ENCODE data around the gene WDR81. TPM values are rescaled to one million over a fixed set of nuclear protein-coding genes. Genes with fewer than 3 reads are reported as not detected.

WDR81 gene
- total RNA-seq, 1 experiment from 2014 or later: 17.3 TPM

DNA sequence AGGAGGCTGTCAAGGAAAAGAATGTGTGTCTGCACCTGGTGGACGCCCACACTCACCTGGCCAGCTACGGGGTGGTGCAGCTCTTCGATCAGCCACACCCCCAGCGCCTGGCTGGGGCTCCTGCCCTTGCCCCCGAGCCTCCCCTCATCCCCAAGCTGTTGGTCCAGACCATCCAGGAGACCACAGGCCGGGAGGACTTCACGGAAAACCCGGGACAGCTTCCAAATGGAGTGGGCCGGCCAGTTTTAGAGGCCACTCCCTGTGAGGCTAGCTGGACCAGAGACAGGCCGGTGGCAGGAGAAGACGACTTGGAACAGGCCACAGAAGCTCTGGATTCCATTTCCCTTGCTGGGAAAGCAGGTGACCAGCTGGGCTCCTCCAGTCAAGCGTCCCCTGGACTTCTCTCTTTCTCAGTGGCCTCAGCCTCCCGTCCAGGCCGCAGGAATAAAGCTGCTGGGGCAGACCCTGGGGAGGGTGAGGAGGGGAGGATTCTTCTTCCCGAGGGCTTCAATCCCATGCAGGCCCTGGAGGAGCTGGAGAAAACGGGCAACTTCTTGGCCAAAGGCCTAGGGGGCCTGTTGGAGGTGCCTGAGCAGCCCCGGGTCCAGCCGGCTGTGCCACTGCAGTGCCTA is 2.2 kb downstream of the WDR81 start:
- H3K9me2 ChIP-seq (ENCODE audit: insufficient read depth): no peaks in the 10 kb centered on the region
- H3K27me3 ChIP-seq (ENCODE audit: insufficient read depth, low read length): no peaks in the 10 kb centered on the region
- H3K79me2 ChIP-seq (ENCODE audit: insufficient read depth, low read length): peaks cover 3% of the 10 kb centered on the region; the same call in 1 of the 2 replicates
- intact Hi-C loops (cut with micrococcal nuclease): no loop called here
- ATAC-seq (no peak), DNase-seq (ENCODE audit: low read depth, low spot score) (no peak)
- H3K9me3 ChIP-seq (ENCODE audit: control insufficient read depth in 1 of 2, insufficient read depth in 1 of 2, low read depth in 1 of 2, low read length in 2 of 2): no peaks in the 10 kb centered on the region
- H3K27ac ChIP-seq (ENCODE audit: low read depth, low read length): no peak overlapping the region
- CTCF ChIA-PET: interaction anchor here (1.2 kb wide), 1 partner anchor 9 kb away, joined by 5 read pairs; no protein-coding TSS in a partner anchor
- H4K20me1 ChIP-seq (ENCODE audit: insufficient read depth): no peaks in the 10 kb centered on the region
- no peak overlapping the region for H3K4me3 ChIP-seq (replicated peaks in 1 of 2; ENCODE audit: low read depth in 1 of 2, low read length in 2 of 2)
- H3K4me1 ChIP-seq (ENCODE audit: control insufficient read depth in 1 of 2, insufficient read depth in 2 of 2, low read length in 2 of 2): peaks cover 15 to 46% of the 10 kb centered on the region in 2 experiments; a peak in 3 of 4 replicates
- H3K9ac ChIP-seq (ENCODE audit: low read length): no peak overlapping the region
- no peak overlapping the region for H3K4me2 ChIP-seq (ENCODE audit: low read length)
- H3K36me3 ChIP-seq (ENCODE audit: control insufficient read depth in 1 of 2, insufficient read depth in 2 of 2, low read length in 2 of 2): no peaks in the 10 kb centered on the region
- RAD21 ChIA-PET (ENCODE audit: low non-redundant PET in 1 of 2, low total read pairs in 2 of 2, uncharacterized antibody in 2 of 2, unreplicated experiment in 2 of 2): no interaction called here
- POLR2A ChIA-PET: interaction anchor here (0.6 kb wide), 1 partner anchor 11 kb away, joined by 3 read pairs; no protein-coding TSS in a partner anchor
- TF ChIP-seq SRF (IDR thresholded peaks at IDR 0.05; ENCODE audit: low read depth): no peak
- H2AFZ ChIP-seq (ENCODE audit: low read depth, low read length, poor library complexity, severe bottlenecking): no peak overlapping the region
- no TSS peak for BruUV-seq (replicated peaks)

GRCh38 chr17:1727258-1727789 is 2.8 kb downstream of the WDR81 start:
- ChIA-PET CTCF (interaction anchor here (1.2 kb wide), 1 partner anchor 10 kb away, joined by 5 read pairs; no protein-coding TSS in a partner anchor), RAD21 (ENCODE audit: low non-redundant PET in 1 of 2, low total read pairs in 2 of 2, uncharacterized antibody in 2 of 2, unreplicated experiment in 2 of 2) (no interaction called here), POLR2A (interaction anchor here (0.6 kb wide), 1 partner anchor 11 kb away, joined by 3 read pairs; no protein-coding TSS in a partner anchor)
- Histone ChIP-seq H3K9ac (ENCODE audit: low read length) (no peak overlapping the region), H2AFZ (ENCODE audit: low read depth, low read length, poor library complexity, severe bottlenecking) (no peak overlapping the region), H3K9me2 (ENCODE audit: insufficient read depth) (no peaks in the 10 kb centered on the region), H3K4me1 (ENCODE audit: control insufficient read depth in 1 of 2, insufficient read depth in 2 of 2, low read length in 2 of 2) (peaks cover 15 to 42% of the 10 kb centered on the region in 2 experiments; a peak in 3 of 4 replicates), H3K4me2 (ENCODE audit: low read length) (no peak overlapping the region), H3K27ac (ENCODE audit: low read depth, low read length) (no peak overlapping the region), H4K20me1 (ENCODE audit: insufficient read depth) (no peaks in the 10 kb centered on the region), H3K9me3 (ENCODE audit: control insufficient read depth in 1 of 2, insufficient read depth in 1 of 2, low read depth in 1 of 2, low read length in 2 of 2) (no peaks in the 10 kb centered on the region), H3K36me3 (ENCODE audit: control insufficient read depth in 1 of 2, insufficient read depth in 2 of 2, low read length in 2 of 2) (no peaks in the 10 kb centered on the region), H3K27me3 (ENCODE audit: insufficient read depth, low read length) (no peaks in the 10 kb centered on the region), H3K4me3 (replicated peaks in 1 of 2; ENCODE audit: low read depth in 1 of 2, low read length in 2 of 2) (no peak overlapping the region), H3K79me2 (ENCODE audit: insufficient read depth, low read length) (peaks cover 3% of the 10 kb centered on the region; the same call in 1 of the 2 replicates)
- DNase-seq (ENCODE audit: low read depth, low spot score) (no peak), ATAC-seq (no peak)
- BruUV-seq (replicated peaks): no TSS peak
- intact Hi-C loops (cut with micrococcal nuclease): no loop called here
- TF ChIP-seq YY1 (IDR thresholded peaks at IDR 0.05; ENCODE audit: extremely low read depth, insufficient replicate concordance, low read depth, low read length) (no peak), REST (IDR thresholded peaks at IDR 0.05; ENCODE audit: low read depth) (no peak), SP1 (IDR thresholded peaks at IDR 0.05; ENCODE audit: low read depth) (no peak), FOSL1 (IDR thresholded peaks at IDR 0.05; ENCODE audit: low read depth) (no peak), SIN3A (IDR thresholded peaks at IDR 0.05; ENCODE audit: low read depth) (no peak), SRF (IDR thresholded peaks at IDR 0.05; ENCODE audit: low read depth) (no peak), ZNF274 (IDR thresholded peaks at IDR 0.05; ENCODE audit: low read depth, low read length) (no peak), RAD21 (IDR thresholded peaks at IDR 0.05; ENCODE audit: low read depth) (no peak), ZFX (IDR thresholded peaks at IDR 0.05) (no peak), POLR2AphosphoS5 (IDR thresholded peaks at IDR 0.05; ENCODE audit: low read depth, low read length) (no peak), CBX3 (IDR thresholded peaks at IDR 0.05; ENCODE audit: low read depth) (no peak), EZH2phosphoT487 (IDR thresholded peaks at IDR 0.05; ENCODE audit: borderline replicate concordance) (no peak), EZH2 (IDR thresholded peaks at IDR 0.05) (no peak)
- TF ChIP-seq, protein P1, sequence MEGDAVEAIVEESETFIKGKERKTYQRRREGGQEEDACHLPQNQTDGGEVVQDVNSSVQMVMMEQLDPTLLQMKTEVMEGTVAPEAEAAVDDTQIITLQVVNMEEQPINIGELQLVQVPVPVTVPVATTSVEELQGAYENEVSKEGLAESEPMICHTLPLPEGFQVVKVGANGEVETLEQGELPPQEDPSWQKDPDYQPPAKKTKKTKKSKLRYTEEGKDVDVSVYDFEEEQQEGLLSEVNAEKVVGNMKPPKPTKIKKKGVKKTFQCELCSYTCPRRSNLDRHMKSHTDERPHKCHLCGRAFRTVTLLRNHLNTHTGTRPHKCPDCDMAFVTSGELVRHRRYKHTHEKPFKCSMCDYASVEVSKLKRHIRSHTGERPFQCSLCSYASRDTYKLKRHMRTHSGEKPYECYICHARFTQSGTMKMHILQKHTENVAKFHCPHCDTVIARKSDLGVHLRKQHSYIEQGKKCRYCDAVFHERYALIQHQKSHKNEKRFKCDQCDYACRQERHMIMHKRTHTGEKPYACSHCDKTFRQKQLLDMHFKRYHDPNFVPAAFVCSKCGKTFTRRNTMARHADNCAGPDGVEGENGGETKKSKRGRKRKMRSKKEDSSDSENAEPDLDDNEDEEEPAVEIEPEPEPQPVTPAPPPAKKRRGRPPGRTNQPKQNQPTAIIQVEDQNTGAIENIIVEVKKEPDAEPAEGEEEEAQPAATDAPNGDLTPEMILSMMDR (IDR thresholded peaks at IDR 0.05 in 2 of 3, conservative IDR thresholded peaks at IDR 0.05 in 1 of 3; ENCODE audit: borderline replicate concordance in 1 of 3, insufficient read depth in 1 of 3, low read depth in 2 of 3, low read length in 2 of 3): no peak
